Activated CD4-positive, alpha-beta T cell treated with anti-CD3 and anti-CD28 coated beads, Interleukin-2, amount 50 U/mL, for 48 hours (primary cell): Measurements from ENCODE around the gene MAMDC2.
A peak's percentile ranks its signal among the peaks of the same experiment; 100 is the strongest.

ENCODE experiments used
- DNase-seq, 2 experiments: peaks; one replicate each; pipeline ENCODE4 v3.0.0-alpha.2; 2020

The MAMDC2 gene

GRCh38 chr9:70110194-70111041 is 66.8 kb downstream of the MAMDC2 start:
- DNase-seq: no peak

DNA sequence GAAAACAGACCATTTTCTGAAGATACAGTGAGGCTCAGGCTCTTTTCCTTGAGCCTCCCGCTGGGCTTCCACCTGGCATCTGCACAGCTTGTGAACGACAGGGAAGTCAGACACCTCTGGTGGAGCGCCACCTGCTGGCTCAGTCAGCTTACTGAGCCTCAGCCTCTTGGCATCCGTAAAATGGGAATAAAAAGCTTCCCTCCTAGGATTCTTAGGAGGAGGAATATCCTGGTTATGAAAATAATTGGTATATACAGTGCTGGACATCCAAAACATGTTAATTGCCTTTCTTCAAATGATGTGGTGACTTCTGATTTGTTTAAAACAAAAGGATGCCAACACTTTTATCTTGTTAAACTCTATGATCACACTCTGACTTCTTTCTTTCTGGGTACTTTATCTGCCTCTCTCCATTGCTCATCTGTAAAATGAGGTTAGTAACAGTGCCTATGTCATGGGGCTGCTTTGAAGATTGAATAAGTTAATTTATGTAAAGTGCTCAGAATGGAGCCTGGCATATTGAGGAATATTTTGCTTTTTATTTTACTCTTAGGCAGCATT is 67.5 kb downstream of the MAMDC2 start:
- DNase-seq: peak; percentile 69 to 74

DNA sequence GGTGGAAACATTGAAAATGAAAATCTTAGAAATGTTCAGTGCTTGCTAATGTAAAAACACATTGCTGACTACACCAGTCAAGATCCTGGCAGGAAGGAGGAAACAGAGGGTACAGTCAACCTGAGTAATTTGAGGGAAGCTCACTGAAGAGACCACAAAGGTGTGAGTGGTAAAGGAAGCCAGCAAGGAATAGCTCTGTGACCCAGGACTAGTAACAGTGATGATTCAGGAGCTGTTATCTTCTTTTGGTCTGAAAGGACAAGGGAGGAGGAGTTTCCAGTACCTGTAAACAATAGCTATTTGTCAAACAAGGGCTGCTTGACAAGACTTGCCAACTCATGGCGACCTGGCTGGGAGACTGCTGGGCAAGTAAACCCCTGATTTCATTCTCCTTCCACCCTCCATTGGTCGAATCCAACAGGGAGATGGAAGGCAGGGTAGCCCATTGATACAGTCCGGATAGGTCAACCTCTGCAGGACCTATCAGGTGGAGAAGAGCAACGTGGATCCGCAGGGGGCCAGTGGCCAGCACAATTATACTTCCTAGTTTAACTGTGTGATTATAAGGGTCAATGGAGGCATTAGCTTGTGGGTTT is 68.1 kb downstream of the MAMDC2 start:
- no peak for DNase-seq

- no peak for DNase-seq
These were observed 69.3 kb downstream of the MAMDC2 start for GRCh38 chr9:70112981-70113380.

DNA sequence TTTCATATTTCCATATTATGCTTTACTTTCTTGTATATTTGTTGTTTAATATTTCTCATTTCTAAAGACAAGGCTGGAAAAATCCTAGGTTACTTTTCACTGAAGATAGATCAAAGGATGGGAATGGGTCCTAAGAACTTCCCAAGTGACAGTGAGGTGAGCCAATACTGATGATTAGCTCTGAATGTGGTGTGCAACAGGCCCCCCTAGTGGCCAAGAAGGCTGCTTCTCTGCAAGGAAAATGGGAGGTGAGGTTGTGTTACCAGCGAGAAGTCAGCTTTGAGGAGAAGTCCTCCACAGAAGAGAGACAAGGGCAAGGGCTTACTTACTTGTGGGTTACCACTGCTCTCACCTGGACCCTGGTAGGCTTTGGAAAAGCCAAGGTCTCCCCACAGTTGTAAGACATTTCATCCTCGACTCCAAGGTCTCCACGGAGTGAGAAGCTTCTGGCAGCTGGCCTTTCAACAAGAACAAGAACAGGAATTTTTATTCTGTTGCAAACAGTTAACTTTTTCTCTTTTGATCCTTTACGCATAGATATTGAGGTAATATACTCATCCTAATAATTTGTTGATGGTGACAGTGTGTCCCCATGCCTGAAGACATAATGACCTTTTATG is 69.9 kb downstream of the MAMDC2 start:
- DNase-seq: peak; percentile 14 to 35

GRCh38 chr9:70114898-70115297 is 71.2 kb downstream of the MAMDC2 start:
- no peak for DNase-seq

DNA sequence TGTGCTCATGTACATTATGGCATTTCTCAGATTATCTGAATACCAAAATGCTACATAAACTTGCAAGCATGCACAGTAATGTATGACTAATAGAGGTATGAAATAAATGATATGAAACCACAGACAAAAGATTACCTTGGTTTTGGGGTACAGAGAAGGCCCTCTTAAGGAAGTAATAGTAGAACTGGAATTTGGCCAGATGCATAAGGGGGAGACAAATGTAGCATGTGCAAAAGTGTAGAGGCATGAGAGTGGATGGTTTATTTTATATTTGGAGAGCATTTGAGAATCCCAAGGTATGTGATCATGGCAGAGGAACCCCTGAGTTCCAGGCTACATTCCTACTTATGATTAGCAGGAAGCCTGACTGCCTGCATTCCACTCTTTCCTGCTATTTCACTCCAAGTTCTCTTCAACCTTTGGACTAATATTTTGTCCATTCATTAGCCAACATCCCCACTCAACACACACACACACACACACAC is 74.2 kb downstream of the MAMDC2 start:
- DNase-seq: no peak

- no peak for DNase-seq
These were observed 76.1 kb downstream of the MAMDC2 start for GRCh38 chr9:70119786-70120185.

- DNase-seq: no peak
These were observed 77.3 kb downstream of the MAMDC2 start for GRCh38 chr9:70120834-70121510.

DNA sequence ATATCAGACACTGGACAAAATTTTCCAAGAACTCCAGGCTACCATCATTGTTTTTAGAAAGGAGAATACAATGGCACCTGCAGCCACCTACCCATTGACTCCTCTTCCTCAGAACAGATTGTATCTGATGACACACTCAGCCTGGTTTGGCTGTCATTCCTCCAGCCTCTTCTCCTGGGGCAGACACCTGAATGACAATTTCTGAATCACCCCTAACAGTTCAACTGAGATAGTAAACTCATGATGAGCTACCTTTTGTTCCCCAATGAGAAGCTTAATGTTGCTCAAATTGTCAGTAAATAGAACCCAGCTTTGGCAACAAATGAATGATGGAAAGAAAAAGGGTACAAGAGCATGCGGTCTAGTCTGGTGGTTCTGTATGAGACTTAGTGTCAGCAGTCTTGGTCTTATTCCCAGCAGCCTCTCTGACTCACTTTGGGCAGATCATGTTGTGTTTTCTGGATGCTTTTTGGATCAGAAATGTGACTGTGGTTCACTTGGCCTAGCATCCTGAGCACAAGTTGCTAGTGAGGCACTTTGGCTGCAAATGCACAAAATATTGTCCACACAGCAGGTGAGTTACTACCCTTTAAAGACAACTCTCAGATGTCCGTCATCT is 78.3 kb downstream of the MAMDC2 start:
- no peak for DNase-seq

- no peak for DNase-seq
These were observed 80.0 kb downstream of the MAMDC2 start for GRCh38 chr9:70123695-70124094.

- no peak for DNase-seq
These were observed 82.1 kb downstream of the MAMDC2 start for GRCh38 chr9:70125621-70126263.

- DNase-seq: no peak
These were observed 83.4 kb downstream of the MAMDC2 start for GRCh38 chr9:70127036-70127435.

DNA sequence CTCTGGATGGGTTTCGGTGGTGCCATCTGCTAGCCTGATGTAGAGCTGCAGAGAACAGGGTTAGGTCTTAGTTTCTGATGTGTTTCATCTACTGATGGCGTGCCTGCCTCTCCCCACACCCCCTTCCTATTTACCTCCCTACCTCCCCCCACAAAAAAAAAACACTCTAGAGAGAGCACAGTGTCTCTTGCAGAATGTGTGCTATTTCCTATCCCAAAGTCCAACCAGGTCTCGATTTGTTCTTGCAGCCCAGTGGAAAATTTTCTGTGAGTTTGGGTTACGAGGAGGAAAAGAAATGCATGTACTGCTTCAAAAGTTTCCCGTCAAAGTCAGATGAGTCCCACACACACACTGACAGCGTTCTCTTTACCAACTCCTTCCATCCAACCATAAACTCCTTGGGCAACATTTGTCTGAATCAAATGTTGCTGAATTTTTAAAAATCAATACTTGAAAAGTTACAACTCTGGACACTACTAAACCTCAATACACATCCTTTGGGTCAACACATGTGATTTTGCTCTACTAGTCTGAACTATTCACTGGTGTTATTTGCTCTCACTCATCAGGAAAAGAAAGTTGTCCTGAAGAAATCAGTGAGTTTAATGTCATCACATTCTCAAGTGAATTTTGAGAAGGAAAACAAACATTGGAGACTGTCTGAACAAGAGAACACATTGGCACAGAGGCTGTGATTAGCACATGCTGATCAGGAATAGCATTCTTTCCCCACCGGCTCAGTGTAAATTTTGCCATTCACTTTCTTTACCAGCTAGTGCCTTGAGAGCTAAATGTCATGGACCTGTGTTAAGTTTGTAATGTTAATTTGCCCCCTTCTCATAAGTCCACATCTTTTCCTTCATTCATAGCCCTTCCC is 84.1 kb downstream of the MAMDC2 start:
- no peak for DNase-seq

DNA sequence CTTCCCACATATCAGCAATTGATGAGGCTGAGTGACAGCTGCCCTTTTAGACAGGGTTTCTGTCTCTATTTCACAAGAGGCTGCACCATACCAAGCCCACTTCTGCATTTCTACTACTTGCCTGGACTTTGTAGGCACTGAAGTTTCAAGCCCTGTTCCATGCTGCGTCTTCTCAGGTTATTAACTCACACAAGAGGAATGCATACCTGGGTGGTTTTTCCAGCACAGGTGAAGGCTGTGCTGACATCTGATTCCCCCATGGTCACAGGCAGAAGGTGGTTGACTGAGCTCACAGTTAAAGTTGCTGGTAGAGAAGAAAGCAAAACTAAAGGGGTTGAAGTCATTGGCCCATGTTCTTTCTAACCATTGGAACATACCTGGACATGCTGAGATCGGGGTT is 86.6 kb downstream of the MAMDC2 start:
- no peak for DNase-seq

- DNase-seq: no peak
These were observed 87.6 kb downstream of the MAMDC2 start for GRCh38 chr9:70131296-70131695.

DNA sequence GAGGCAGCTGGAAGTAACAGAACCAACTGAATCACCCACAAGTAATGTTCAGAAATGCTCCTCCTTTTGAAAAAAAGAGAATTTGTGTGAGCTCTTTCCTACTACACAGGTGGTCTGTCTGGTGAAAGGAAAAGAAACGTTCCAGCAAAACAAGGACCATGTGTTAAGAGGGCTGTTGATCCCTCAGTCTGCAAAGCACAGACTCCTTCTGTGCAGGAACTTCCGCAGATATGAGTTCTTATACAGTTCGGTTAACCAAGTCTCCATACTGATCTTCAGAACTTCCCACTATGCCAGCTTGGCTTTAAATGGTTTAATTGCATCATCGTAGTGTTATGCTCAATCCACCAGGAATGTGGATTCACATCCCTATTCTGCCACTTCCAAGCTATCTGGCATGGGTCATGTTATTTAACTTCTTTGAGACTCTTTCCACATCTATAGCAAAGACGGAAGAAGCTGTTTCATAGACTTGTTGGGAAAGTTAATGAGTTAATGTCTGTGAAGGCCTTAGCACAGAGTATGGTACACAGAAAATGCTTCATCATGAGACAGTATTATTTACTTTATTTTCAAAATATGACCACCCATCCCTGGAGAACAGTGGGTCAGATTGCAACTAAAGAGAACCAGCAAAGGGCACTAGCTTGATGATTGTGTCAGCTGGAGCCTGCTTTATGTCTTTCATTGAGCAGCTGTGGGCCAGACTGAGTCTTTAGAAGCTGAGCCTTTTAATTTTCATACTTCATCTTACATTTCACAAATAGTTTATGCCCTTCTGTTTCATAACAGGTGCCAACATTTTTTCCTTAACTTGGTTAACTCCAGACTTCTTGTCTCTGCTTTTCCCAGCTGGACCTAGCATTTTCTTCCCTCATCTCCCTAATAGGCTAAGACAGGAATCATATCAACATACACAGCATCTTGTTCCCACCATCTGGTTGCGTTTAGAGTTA is 89.9 kb downstream of the MAMDC2 start:
- DNase-seq: no peak

GRCh38 chr9:70134360-70134759 is 90.7 kb downstream of the MAMDC2 start:
- no peak for DNase-seq

DNA sequence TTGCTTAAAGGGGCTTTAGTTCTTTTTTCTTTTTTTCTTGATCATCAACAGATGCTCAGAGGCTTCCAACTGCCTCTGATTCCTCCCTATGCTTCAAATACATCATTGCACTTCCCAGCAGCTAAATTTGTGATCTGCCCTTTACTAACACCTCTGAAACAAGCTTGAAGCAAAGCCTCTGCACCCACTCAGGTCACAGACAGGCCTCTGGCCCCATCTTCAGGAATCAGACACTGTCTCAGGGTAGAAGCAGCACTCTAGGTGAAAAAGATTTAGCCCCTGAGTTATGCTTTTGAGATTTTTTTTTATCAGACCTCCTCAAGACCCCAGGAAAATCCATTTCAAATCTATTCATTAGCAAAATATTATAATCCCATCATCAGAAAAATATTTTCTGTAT is 91.5 kb downstream of the MAMDC2 start:
- DNase-seq: no peak

GRCh38 chr9:70136632-70137031 is 93.0 kb downstream of the MAMDC2 start:
- no peak for DNase-seq
